ENCODE results near the gene TSC2. TPM values are rescaled to one million over a fixed set of nuclear protein-coding genes. Genes with fewer than 3 reads are reported as not detected.
A peak's percentile ranks its signal among the peaks of the same experiment; 100 is the strongest.

Gene TSC2
- total and polyA plus RNA-seq, 2 experiments from 2014 or later, result 52.2 to 53.7 TPM

GRCh38 chr16:2015117-2015946 lies 32.5 kb upstream of the TSC2 start:
- no peak for TF ChIP-seq EZH2phosphoT487 (IDR thresholded peaks at IDR 0.05; ENCODE audit: insufficient read depth, low read depth)
- TF ChIP-seq EZH2 (IDR thresholded peaks at IDR 0.05; ENCODE audit: insufficient read depth, poor library complexity, severe bottlenecking), result no peak
- Histone ChIP-seq H3K4me1 (ENCODE audit: insufficient read depth) (peaks cover 5% of the 10 kb centered on the region; the same call in 1 of the 2 replicates), H3K9me3 (ENCODE audit: low read depth) (no peaks in the 10 kb centered on the region), H3K27me3 (replicated peaks; ENCODE audit: insufficient read depth) (no peaks in the 10 kb centered on the region), H3K4me3 (no peak overlapping the region), H3F3A (ENCODE audit: insufficient read depth) (no peaks in the 10 kb centered on the region), H3K79me2 (ENCODE audit: insufficient read depth) (peaks cover 7% of the 10 kb centered on the region), H3K36me3 (ENCODE audit: low read depth) (no peaks in the 10 kb centered on the region), H4K20me1 (ENCODE audit: insufficient read depth) (no peaks in the 10 kb centered on the region), H3K9me2 (ENCODE audit: insufficient read depth) (no peaks in the 10 kb centered on the region), H3K9ac (no peak overlapping the region), H3K27ac (no peak overlapping the region), H3K4me2 (ENCODE audit: unreplicated experiment) (no peak overlapping the region), H2AFZ (no peak overlapping the region)
- WGBS, 2 experiments (ENCODE audit: low coverage in 1 of 2, low lambda C conversion rate in 2 of 2, missing lambda C conversion rate in 2 of 2), result 87 to 89% methylated on average over 24 of the region's 24 CpGs
- in situ Hi-C loops (cut with MboI), result no loop called here
- no peak for DNase-seq

DNA sequence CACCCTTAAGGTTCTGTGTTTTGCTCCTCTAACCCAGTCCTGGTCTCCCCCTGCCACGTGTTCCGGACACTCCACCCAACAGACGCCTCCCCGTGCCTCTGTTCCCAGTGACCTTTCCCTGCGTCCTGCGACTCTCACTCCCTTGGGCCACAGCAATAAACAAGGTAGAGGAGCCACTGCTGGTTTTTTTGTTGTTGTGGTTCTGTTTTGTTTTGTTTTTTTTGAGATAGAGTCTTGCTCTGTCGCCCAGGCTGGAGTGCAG lies 31.9 kb upstream of the TSC2 start:
- no peaks in the 10 kb centered on the region for H3K27me3 ChIP-seq (replicated peaks; ENCODE audit: insufficient read depth)
- peaks cover 2% of the 10 kb centered on the region; the same call in 1 of the 2 replicates for H3K79me2 ChIP-seq (ENCODE audit: insufficient read depth)
- no peak overlapping the region for H2AFZ ChIP-seq
- no peak overlapping the region for H3K9ac ChIP-seq
- H3F3A ChIP-seq (ENCODE audit: insufficient read depth), result no peaks in the 10 kb centered on the region
- no peak overlapping the region for H3K27ac ChIP-seq
- TF ChIP-seq EZH2 (IDR thresholded peaks at IDR 0.05; ENCODE audit: insufficient read depth, poor library complexity, severe bottlenecking) (no peak), EZH2phosphoT487 (IDR thresholded peaks at IDR 0.05; ENCODE audit: insufficient read depth, low read depth) (no peak)
- H3K9me2 ChIP-seq (ENCODE audit: insufficient read depth), result no peaks in the 10 kb centered on the region
- no peak overlapping the region for H3K4me2 ChIP-seq (ENCODE audit: unreplicated experiment)
- DNase-seq, result no peak
- H3K4me1 ChIP-seq (ENCODE audit: insufficient read depth), result no peaks in the 10 kb centered on the region
- no peaks in the 10 kb centered on the region for H3K36me3 ChIP-seq (ENCODE audit: low read depth)
- H3K4me3 ChIP-seq, result no peak overlapping the region
- in situ Hi-C loops (cut with MboI), result no loop called here
- H3K9me3 ChIP-seq (ENCODE audit: low read depth), result no peaks in the 10 kb centered on the region
- no peaks in the 10 kb centered on the region for H4K20me1 ChIP-seq (ENCODE audit: insufficient read depth)
- WGBS, 2 experiments (ENCODE audit: low coverage in 1 of 2, low lambda C conversion rate in 2 of 2, missing lambda C conversion rate in 2 of 2), result 86 to 89% methylated on average over 7 of the region's 7 CpGs

DNA sequence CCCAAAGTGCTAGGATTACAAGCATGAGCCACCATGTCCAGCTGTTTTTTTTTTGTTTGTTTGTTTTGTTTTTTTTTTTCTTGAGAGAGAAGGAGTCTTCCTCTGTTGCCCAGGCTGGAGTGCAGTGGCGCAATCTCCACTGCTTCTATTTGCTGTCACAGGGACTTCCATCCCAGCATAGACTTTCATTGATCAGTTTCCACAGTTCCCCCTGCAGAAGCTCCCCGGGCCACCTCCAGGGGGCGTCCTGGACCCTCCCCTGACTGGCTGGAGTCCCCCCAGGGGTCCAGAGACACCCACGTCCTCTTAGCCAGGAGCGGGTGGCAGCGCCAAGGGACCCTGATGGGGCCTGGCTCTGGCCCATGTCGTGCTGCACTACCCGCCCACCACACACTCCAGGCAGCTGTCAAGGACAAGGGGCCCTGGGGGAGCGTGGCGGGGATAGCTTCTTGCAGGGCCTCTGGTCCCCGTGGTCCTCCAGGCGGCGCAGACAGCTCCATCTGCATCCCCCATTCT lies 31.3 kb upstream of the TSC2 start:
- no peak for DNase-seq
- H3K4me1 ChIP-seq (ENCODE audit: insufficient read depth), result no peaks in the 10 kb centered on the region
- no peaks in the 10 kb centered on the region for H4K20me1 ChIP-seq (ENCODE audit: insufficient read depth)
- H3K27me3 ChIP-seq (replicated peaks; ENCODE audit: insufficient read depth), result no peaks in the 10 kb centered on the region; the same call in 1 of the 2 replicates
- in situ Hi-C loops (cut with MboI), result no loop called here
- TF ChIP-seq EZH2phosphoT487 (IDR thresholded peaks at IDR 0.05; ENCODE audit: insufficient read depth, low read depth) (no peak), EZH2 (IDR thresholded peaks at IDR 0.05; ENCODE audit: insufficient read depth, poor library complexity, severe bottlenecking) (no peak)
- H3K9me2 ChIP-seq (ENCODE audit: insufficient read depth), result no peaks in the 10 kb centered on the region
- no peak overlapping the region for H3K9ac ChIP-seq
- no peak overlapping the region for H3K4me2 ChIP-seq (ENCODE audit: unreplicated experiment)
- no peak overlapping the region for H3K4me3 ChIP-seq
- WGBS, 2 experiments (ENCODE audit: low coverage in 1 of 2, low lambda C conversion rate in 2 of 2, missing lambda C conversion rate in 2 of 2), result 32 to 38% methylated on average over 13 of the region's 13 CpGs
- no peak overlapping the region for H2AFZ ChIP-seq
- H3K9me3 ChIP-seq (ENCODE audit: low read depth), result no peaks in the 10 kb centered on the region
- H3K36me3 ChIP-seq (ENCODE audit: low read depth), result no peaks in the 10 kb centered on the region
- no peak overlapping the region for H3K27ac ChIP-seq
- H3K79me2 ChIP-seq (ENCODE audit: insufficient read depth), result no peaks in the 10 kb centered on the region
- no peaks in the 10 kb centered on the region for H3F3A ChIP-seq (ENCODE audit: insufficient read depth)

GRCh38 chr16:2019518-2019920 lies 28.3 kb upstream of the TSC2 start, which contains the start of gene NPW:
NPW (plus strand) TSS chr16:2019785.
- Histone ChIP-seq H2AFZ (no peak within 1 kb of the TSS), H4K20me1 (ENCODE audit: insufficient read depth) (no peaks in the 10 kb centered on the region), H3K4me1 (ENCODE audit: insufficient read depth) (no peaks in the 10 kb centered on the region), H3K36me3 (ENCODE audit: low read depth) (no peaks in the 10 kb centered on the region), H3K9me2 (ENCODE audit: insufficient read depth) (no peaks in the 10 kb centered on the region), H3K4me3 (no peak within 1 kb of the TSS), H3K9ac (no peak within 1 kb of the TSS), H3K9me3 (ENCODE audit: low read depth) (no peaks in the 10 kb centered on the region), H3K4me2 (ENCODE audit: unreplicated experiment) (peak within 1 kb of the TSS; percentile 42), H3K27me3 (replicated peaks; ENCODE audit: insufficient read depth) (no peaks in the 10 kb centered on the region; the same call in 1 of the 2 replicates), H3F3A (ENCODE audit: insufficient read depth) (no peaks in the 10 kb centered on the region), H3K27ac (no peak within 1 kb of the TSS), H3K79me2 (ENCODE audit: insufficient read depth) (no peaks in the 10 kb centered on the region)
- TF ChIP-seq EZH2phosphoT487 (IDR thresholded peaks at IDR 0.05; ENCODE audit: insufficient read depth, low read depth) (no peak), EZH2 (IDR thresholded peaks at IDR 0.05; ENCODE audit: insufficient read depth, poor library complexity, severe bottlenecking) (no peak)
- WGBS, 2 experiments (ENCODE audit: low coverage in 1 of 2, low lambda C conversion rate in 2 of 2, missing lambda C conversion rate in 2 of 2), result 8 to 10% methylated on average over 30 to 32 of the region's 33 CpGs
- in situ Hi-C loops (cut with MboI), result no loop called here
- peak; percentile 23 for DNase-seq
